ENCODE data around the gene NHERF2.

The NHERF2 gene

DNA sequence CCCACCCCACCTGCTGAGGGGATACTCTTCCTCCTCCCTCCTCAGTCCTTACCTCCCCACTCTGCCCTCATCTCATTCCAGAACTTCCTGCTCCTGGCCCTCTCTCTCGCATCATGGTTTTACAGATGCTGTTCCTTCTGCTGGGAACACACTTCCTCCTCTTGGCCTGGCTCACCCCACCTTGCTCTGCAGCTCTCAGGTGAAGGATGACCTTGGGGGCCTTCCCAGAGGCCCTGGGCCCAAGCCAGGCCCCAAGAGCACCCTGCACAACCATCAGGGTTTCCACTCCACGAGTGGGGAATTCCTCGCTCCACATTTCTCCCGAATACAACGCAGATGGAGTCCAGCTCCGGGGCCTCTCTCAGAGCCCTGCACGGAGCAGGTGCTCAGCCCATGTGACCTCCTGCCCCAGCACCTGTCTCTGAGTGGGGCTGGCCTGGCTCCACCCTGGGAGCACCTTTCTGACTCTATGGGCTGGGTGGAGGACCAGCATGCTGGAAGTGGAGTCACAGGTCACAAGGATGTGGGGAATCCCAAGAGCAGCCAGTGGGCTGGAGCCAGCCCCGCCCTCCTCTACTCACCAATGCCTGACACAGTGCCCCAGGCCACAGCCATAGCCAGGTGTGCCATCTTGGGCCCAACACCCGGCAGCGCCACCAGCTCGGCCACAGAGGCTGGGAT lies 16.4 kb downstream of the NHERF2 start:
- DNase-seq = no peak

- DNase-seq = peak; percentile 76
Measured at GRCh38 chr16:2043667-2044451, 17.2 kb downstream of the NHERF2 start.

GRCh38 chr16:2044541-2044940 lies 17.8 kb downstream of the NHERF2 start:
- DNase-seq = no peak

DNA sequence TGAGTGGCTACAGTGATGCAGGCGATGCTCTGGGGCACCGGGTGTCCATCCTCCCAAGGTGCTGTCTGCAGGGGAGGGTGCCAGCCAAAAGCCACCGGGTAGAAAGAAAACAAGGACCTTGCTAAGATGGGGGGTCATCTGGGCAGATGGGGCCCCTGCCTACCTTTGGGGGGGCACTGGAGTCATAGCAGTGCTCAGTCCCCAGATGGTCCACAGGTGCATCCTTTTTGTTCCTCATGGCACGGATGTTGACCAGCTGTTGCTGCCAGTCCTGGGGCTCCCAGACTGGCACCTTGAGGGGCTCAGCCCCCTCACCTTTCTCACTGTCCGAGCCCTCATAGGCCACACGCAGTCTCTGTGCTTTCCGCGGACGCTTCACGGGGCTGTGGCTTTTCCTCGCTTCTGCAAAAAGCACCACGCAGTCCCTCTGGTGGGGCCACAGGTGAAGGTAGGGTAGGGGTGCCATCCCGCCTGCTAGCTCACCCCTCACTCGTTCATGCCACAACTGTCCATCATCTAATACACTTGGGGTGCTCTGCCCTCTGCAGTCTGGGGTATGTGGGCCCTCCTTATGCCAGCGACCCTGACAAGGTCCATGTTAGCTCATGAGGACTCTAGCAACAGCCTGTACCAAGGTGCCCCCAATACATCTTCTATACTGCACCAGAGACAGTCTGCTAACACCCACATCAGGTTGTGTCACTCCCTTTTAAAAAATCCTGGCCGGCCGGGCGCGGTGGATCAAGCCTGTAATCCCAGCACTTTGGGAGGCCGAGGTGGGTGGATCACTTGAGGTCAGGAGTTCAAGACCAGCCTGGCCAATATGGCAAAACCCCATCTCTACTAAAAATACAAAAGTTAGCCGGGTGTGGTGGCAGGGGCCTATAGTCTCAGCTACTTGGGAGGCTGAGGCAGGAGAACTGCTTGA lies 19.5 kb downstream of the NHERF2 start:
- DNase-seq = no peak

GRCh38 chr16:2046893-2047329 lies 20.2 kb downstream of the NHERF2 start:
- peak; percentile 43 for DNase-seq

GRCh38 chr16:2047330-2048115 lies 20.8 kb downstream of the NHERF2 start, which contains the start of the genes NTHL1 and TSC2:
Gene NTHL1, minus strand, starts transcription at chr16:2047834. Its CDS starts 11 bp downstream, at chr16:2047823.
Gene TSC2, plus strand, starts transcription at chr16:2047985. Its CDS starts 631 bp downstream, at chr16:2048616.
- peak; percentile 94 for DNase-seq

- peak; percentile 50 for DNase-seq
Measured at GRCh38 chr16:2048116-2048543, 21.4 kb downstream of the NHERF2 start.

- DNase-seq = no peak
Measured at GRCh38 chr16:2053211-2053610, 26.5 kb downstream of the NHERF2 start.

- DNase-seq = no peak
Measured at GRCh38 chr16:2053897-2054296, 27.2 kb downstream of the NHERF2 start.

GRCh38 chr16:2054543-2055245 lies 28.0 kb downstream of the NHERF2 start:
- DNase-seq = no peak

- DNase-seq = no peak
Measured at GRCh38 chr16:2056077-2056476, 29.4 kb downstream of the NHERF2 start.

GRCh38 chr16:2056681-2057407 lies 30.1 kb downstream of the NHERF2 start:
- DNase-seq = no peak

- DNase-seq = no peak
Measured at GRCh38 chr16:2057438-2057837, 30.7 kb downstream of the NHERF2 start.

- no peak for DNase-seq
Measured at GRCh38 chr16:2058420-2058819, 31.7 kb downstream of the NHERF2 start.

DNA sequence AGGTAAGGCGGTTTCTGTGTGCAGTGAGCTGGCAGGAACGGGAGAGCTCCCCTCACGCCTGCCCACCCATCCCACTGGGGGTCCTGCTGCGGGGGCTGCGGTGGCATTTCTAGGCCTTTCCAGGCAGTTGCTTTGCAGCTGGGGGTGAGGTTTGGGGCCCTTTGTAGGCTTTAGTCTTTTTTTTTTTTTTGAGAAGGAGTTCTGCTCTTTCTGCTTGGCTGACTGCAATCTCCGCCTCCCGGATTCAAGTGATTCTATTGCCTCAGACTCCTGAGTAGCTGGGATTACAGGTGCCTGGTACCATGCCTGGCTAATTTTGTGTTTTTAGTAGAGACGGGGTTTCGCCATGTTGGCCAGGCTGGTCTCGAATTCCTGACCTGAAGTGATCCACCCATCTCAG lies 32.2 kb downstream of the NHERF2 start:
- no peak for DNase-seq

DNA sequence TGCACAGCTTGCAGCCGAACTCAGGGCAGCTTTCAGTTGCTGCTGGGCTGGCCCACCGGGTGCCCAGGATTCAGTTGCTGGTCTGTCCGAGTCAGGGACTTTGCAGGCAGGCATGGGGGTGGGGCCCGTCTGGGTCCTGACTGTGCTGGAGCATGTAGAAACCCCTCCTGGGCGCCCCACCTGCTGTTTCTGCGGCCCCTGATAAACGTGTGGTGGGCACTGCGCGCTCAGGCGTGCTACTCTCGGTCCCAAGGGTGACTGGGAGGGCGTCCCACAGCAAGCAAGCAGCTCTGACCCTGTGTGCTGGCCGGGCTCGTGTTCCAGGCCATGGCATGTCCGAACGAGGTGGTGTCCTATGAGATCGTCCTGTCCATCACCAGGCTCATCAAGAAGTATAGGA lies 33.6 kb downstream of the NHERF2 start:
- no peak for DNase-seq

GRCh38 chr16:2061023-2061422 lies 34.3 kb downstream of the NHERF2 start:
- DNase-seq = no peak

DNA sequence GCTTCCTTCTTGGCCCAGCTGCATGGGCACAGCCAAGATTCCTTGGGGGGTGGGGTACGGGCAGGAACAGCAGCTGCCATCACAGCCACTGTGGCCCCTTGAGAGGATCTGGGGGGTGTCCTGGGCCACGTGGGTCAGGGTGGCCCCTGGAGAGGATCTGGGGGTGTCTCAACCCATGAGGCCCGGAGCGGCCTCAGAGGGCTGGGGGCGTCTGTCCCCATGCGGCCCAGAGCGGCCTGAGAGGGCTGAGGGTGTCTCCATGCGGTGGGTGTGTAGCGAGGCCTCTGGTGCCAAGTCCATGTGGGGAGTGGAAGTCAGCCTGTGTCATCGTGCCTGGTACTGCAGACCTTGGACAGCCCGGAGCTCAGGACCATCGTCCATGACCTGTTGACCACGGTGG lies 34.8 kb downstream of the NHERF2 start:
- no peak for DNase-seq

DNA sequence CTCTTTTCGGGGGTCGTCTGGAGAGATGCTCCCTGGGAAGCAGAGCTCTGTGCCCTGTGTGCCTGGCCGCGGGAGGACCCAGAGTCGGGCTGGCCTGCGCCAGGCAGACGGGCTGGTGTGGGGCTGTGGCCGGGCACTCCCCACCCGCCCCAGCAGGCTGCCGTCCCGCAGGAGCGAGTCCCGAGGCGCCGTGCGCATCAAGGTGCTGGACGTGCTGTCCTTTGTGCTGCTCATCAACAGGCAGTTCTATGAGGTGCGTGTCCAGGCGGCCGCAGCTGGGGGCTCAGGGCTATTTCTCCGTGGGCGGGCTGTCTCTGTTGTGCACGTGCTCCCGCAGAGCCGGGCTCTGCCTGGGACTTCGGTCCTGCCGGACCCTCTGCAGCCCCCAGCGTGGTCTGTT lies 36.1 kb downstream of the NHERF2 start:
- no peak for DNase-seq

DNA sequence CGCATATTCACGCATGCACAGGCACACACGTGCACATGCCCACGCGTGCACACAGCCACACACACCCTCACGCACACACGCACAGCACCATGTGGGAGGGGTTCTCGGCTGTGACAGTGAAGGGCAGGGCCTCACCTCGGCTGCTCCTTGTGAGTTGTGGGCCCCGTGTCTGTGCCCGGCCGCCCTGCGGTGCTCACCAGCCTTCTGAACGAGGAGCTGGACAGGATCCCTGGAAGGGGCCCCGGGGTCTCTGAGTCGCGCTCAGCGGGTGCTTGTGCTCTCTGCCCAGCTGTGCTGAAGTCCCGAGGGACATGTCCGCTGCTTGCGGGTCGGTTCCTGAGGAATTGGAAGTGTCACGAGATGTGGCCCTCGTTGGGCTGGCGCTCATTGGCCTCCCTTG lies 37.2 kb downstream of the NHERF2 start:
- DNase-seq = no peak
